GM18519 (cell line): ENCODE data around the gene MTMR1.

ENCODE experiments used
- ATAC-seq: cut with Tn5 transposase; IDR thresholded peaks from one replicate; pipeline ENCODE4 v1.9.1; 2021; ENCODE audit warnings: mild to moderate bottlenecking, moderate library complexity; ENCODE audit not compliant: unreplicated experiment, low FRiP score

Gene MTMR1

DNA sequence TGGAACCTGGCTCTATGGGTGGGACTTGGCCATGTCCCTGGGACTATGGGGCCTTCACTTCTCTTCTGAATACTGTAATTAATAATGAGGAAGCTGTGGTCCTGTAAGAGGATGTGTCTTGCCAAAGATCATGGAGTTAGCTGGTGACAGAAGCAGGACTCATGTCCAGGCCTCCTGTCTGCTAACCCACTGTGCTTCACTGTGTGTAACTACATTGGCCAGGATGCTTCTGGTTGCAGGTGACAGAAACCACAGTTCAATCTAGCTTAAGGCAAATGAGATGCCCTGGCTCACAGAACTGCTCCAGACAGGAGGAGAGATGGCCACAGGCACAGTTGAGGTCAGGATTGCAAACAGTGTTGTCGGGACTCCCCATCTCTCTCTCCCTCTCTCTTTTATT is 3.1 kb downstream of the MTMR1 start:
- ATAC-seq: no peak

DNA sequence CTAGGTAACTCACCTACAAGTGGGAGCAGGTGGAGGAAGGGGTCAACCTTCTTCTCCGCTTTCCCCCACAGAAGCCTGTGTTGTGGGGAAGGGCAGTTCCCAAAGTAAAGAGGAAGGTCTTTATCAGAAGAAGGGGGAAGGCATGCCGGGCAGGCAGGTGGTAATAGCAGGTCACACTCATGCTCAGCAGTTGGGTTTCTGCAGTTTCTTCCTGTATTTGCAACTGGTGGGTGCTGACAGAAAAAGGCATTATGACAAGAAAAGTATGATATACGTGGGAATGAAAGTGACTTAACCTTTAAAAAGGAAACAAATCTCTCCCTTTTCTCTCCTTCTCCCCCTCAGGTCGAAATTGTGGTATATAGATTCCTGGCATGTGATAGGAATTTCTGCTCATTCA is 3.7 kb downstream of the MTMR1 start:
- ATAC-seq: no peak

GRCh38 chrX:150697641-150698040 is 4.4 kb downstream of the MTMR1 start:
- ATAC-seq: no peak

- ATAC-seq: no peak
Measured at GRCh38 chrX:150698981-150699380, 5.8 kb downstream of the MTMR1 start.

GRCh38 chrX:150700107-150700506 is 6.9 kb downstream of the MTMR1 start:
- ATAC-seq: no peak

DNA sequence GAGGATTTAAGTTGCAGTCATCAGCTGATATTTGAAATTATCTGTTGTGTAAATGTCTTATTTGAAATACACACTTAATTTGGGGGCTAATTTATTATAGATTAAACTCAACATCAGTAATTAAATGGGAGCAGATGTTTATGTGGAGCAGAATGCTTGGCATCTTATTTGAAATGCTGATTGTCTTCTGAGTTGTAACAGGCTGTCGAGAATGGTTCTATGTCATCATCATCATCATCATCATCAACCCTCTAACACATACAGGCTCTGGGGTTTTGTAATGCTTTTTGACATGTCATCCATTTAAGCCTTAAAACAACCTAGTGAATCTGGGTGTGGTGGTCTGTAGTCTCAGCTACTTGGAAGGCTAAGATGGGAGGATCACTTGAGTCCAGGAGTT is 8.2 kb downstream of the MTMR1 start:
- no peak for ATAC-seq

DNA sequence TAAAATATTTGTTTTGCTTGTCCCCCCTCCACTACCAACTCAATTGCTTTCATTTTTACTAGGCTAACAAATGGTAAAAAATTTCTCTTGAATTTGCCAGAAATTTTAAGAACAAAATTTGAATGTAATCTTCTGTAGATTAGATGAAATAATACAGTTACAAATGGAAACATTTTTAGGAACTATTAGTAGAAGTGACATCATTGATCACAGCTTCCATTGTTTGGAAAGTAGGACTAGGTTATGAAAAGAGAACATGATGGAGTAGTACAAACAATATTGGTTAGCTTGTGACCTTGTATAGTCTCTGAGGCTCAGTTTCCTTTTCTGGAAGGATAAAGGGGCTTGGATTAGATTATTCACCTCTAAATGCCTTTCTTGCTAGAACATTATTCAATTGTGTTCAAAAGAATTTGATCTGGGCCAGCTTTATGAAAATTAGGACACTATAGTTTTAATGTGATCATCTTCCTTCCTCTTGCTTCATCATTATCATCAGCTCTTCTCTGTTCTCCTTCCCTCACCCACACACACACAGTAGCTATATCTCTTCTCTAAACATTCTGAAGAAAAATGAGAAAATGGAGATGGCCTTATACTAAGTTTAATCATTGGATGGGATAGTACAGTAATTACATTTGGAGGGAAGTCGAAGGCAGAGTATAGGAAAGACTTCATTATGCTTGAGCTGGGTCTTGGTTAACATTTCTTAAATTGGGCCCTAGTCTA is 9.9 kb downstream of the MTMR1 start:
- no peak for ATAC-seq

DNA sequence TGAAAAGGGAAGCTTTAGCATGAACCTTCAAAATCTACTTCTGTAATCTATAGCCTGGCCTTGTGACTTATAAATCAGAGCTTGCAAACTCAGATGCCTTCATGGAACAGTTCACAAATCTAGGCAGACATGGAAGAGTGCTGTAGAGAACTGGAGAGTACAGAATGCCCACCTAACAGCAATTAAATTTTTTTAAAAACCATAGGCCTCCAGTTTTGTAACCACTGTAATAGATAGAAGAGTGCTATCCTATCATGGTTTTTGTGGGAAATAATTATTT is 10.4 kb downstream of the MTMR1 start:
- no peak for ATAC-seq

DNA sequence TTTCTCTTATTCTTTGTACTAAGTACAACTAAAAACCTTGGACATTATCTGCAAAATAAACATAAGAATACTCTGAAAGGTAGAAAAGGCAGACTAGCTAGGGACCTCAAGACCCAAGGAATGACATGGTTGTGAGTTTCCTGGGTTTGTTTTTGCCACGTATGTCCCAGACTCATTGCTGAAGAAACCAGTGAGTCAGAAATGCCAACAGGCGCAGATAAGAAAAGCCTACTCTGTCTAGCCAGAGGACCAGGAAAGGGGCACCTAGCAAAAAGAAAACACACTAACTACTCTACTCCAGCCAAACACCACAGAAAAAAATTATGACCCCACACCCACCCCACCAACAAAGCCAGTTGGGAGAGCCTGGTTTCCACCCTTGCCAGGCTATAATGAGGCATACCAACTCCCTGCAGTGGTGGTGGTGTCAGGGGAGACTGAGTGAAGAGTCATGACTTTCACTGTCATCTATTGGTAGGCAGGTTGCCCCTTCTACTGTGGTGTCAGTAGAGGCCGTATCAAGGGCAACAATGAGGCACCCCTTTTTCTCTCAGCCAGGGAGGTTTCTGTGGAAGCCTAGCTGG is 10.9 kb downstream of the MTMR1 start:
- no peak for ATAC-seq

GRCh38 chrX:150712619-150713018 is 19.4 kb downstream of the MTMR1 start:
- ATAC-seq: no peak

- no peak for ATAC-seq
Measured at GRCh38 chrX:150715184-150715583, 22.0 kb downstream of the MTMR1 start.

GRCh38 chrX:150719621-150720020 is 26.4 kb downstream of the MTMR1 start:
- ATAC-seq: no peak

- no peak for ATAC-seq
Measured at GRCh38 chrX:150729956-150730355, 36.8 kb downstream of the MTMR1 start.

GRCh38 chrX:150730719-150731118 is 37.5 kb downstream of the MTMR1 start:
- no peak for ATAC-seq

GRCh38 chrX:150731795-150732194 is 38.6 kb downstream of the MTMR1 start:
- no peak for ATAC-seq

DNA sequence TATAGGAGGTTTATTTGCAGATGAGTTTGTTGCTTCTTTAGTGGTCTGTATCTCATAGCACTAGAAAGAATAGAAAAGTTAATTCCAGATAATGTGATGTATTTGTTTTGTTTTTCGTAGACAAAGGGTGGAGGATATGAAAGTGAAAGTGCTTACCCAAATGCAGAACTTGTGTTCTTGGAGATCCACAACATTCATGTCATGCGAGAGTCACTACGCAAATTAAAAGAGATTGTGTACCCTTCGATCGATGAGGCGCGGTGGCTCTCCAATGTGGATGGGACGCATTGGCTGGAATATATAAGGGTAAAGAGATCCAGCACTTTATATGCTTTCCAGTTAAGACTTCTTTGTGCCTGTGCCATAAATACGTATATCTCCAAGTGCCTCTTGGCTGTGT is 43.3 kb downstream of the MTMR1 start:
- ATAC-seq: no peak

GRCh38 chrX:150752124-150752523 is 58.9 kb downstream of the MTMR1 start:
- ATAC-seq: no peak

DNA sequence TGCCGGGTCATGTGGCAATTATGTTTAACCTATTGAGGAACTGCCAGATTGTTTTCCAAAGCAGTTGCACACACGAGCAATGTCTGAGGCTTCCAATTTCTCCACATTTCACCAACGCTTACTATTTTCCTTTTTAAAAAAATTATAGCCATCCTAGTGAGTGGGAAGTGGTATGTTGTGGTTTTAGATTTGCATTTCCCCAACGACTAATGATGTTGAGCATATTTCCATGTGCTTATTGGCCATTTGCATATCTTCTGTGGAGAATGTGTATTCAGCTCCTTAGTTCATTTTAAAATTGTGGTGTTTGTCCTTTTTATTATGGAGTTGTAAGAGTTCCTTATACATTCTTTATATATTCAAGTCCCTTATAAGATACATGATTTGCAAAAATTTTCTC is 60.2 kb downstream of the MTMR1 start:
- no peak for ATAC-seq

DNA sequence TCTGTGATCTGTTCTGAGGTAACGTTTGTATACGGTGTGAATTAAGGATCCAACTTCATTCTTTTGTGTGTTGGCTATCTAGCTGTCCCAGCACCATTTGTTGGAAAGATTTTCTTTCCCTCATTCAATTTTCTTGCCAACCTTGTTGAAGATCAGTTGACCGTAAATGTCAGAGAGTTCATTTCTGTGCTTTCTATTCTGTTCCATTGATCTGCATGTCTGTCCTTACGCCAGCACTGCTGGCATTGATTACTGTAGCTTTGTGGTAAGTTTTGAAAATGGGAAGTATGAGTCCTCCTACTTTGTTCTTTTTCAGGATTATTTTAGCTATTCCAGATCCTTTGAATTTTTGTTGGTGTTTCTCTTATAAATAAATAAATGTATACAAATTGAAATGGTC is 60.8 kb downstream of the MTMR1 start:
- no peak for ATAC-seq

- ATAC-seq: no peak
Measured at GRCh38 chrX:150757371-150757770, 64.2 kb downstream of the MTMR1 start.

- ATAC-seq: no peak
Measured at GRCh38 chrX:150759568-150760416, 66.6 kb downstream of the MTMR1 start.
